H1 (cell line): Measurements from ENCODE around the gene NAV3. TPM values are rescaled to one million over a fixed set of nuclear protein-coding genes. Genes with fewer than 3 reads are reported as not detected.

Experiments used
- CTCF ChIA-PET: fragments of 300-600 bp; sonication (Branson Sonifier 250); formaldehyde crosslinking; loops from one replicate; lab custom pipeline; 2021; ENCODE audit not compliant: partially characterized antibody; lab: Charles Lee
- POLR2A ChIA-PET: fragments of 300-600 bp; sonication (Branson Sonifier 250); formaldehyde crosslinking; loops from one replicate; lab custom pipeline; 2021; ENCODE audit warnings: inconsistent platforms; ENCODE audit not compliant: partially characterized antibody; lab: Charles Lee
- DNase-seq, 2 experiments: peaks; one replicate each; pipeline versions ENCODE4 v3.0.0 to v3.0.0-alpha.2; 2010 to 2022; ENCODE audit warnings: low spot score in 2 of 2, low read depth in 1 of 2, mixed read lengths in 1 of 2
- FAIRE-seq: peaks from 2 replicates; lab custom pipeline; 2011; peaks lifted over from hg19 to GRCh38; lab: Jason Lieb, UNC
- H2AFZ ChIP-seq: 2 replicates; pipeline ENCODE4 v1.8.1; 2012; ENCODE audit warnings: low read length, inconsistent platforms
- H2AK5ac ChIP-seq: 2 replicates; pipeline ENCODE4 v1.6.1; 2013; ENCODE audit warnings: low read depth, low read length
- H2BK120ac ChIP-seq: replicated peaks from 2 replicates; pipeline ENCODE3; 2013; ENCODE audit warnings: low read depth, low read length, inconsistent platforms
- H2BK12ac ChIP-seq: 2 replicates; pipeline ENCODE4 v1.6.1; 2013; ENCODE audit warnings: low read depth, low read length
- H2BK15ac ChIP-seq: 2 replicates; pipeline ENCODE4 v1.6.1; 2013; ENCODE audit warnings: low read length
- H2BK20ac ChIP-seq: 2 replicates; pipeline ENCODE4 v1.6.1; 2013; ENCODE audit warnings: low read length
- H2BK5ac ChIP-seq: 2 replicates; pipeline ENCODE4 v1.6.1; 2013; ENCODE audit warnings: low read depth, low read length
- H3K14ac ChIP-seq: 2 replicates; pipeline ENCODE4 v1.6.1; 2013; ENCODE audit warnings: inconsistent platforms; ENCODE audit not compliant: insufficient read length
- H3K18ac ChIP-seq: 2 replicates; pipeline ENCODE4 v1.6.1; 2013; ENCODE audit warnings: low read length; ENCODE audit errors: extremely low read depth
- H3K23ac ChIP-seq: 2 replicates; pipeline ENCODE4 v1.6.1; 2013; ENCODE audit warnings: inconsistent platforms; ENCODE audit not compliant: insufficient read length
- H3K23me2 ChIP-seq: 2 replicates; pipeline ENCODE4 v1.6.1; 2013; ENCODE audit warnings: low read depth, low read length
- H3K27ac ChIP-seq: 2 replicates; pipeline ENCODE4 v1.6.1; 2011; ENCODE audit warnings: low read depth, low read length, inconsistent platforms
- H3K27me3 ChIP-seq, 4 experiments: replicated peaks in 1 of 4; 1 replicate in 1 of 4; 2 replicates in 3 of 4; pipeline versions ENCODE4 v1.6.1 to v1.8.1; 2011 to 2013; ENCODE audit warnings: low read length in 3 of 4, mild to moderate bottlenecking in 3 of 4, inconsistent platforms in 2 of 4, mixed read lengths in 2 of 4, moderate library complexity in 1 of 4; ENCODE audit not compliant: control insufficient read depth in 3 of 4, insufficient read depth in 3 of 4; ENCODE audit errors: extremely low read depth in 1 of 4
- H3K36me3 ChIP-seq, 4 experiments: 2 replicates each; pipeline versions ENCODE4 v1.6.1 to v1.8.1; 2011 to 2013; ENCODE audit warnings: mild to moderate bottlenecking in 4 of 4, low read length in 3 of 4, moderate library complexity in 2 of 4, control low read depth in 1 of 4, inconsistent platforms in 1 of 4; ENCODE audit not compliant: insufficient read depth in 4 of 4, control insufficient read depth in 2 of 4
- H3K4ac ChIP-seq: replicated peaks from 2 replicates; pipeline ENCODE3; 2013; ENCODE audit warnings: low read length, low read depth, mixed read lengths, inconsistent platforms; ENCODE audit not compliant: insufficient read length
- H3K4me1 ChIP-seq, 4 experiments: replicated peaks in 1 of 4; 1 replicate in 1 of 4; 2 replicates in 3 of 4; pipeline versions ENCODE4 v1.6.1 to v1.8.1; 2011 to 2013; ENCODE audit warnings: low read length in 3 of 4, inconsistent platforms in 2 of 4, mixed read lengths in 1 of 4; ENCODE audit not compliant: insufficient read depth in 4 of 4, control insufficient read depth in 3 of 4
- H3K4me2 ChIP-seq, 2 experiments: 2 replicates each; pipeline versions ENCODE4 v1.6.1 to v1.8.1; 2011 to 2013; ENCODE audit warnings: low read depth in 2 of 2, low read length in 2 of 2, control low read depth in 1 of 2, inconsistent platforms in 1 of 2, mild to moderate bottlenecking in 1 of 2; ENCODE audit not compliant: insufficient read depth in 1 of 2
- H3K4me3 ChIP-seq, 4 experiments: fragments of 200-600, 300-600 bp in 1 of 4; sonication (generic), shearing (Covaris generic), sonication (Bioruptor Twin) in 1 of 4; 2 replicates each; pipeline versions ENCODE4 v1.5.1 to v1.8.1; 2011 to 2016; ENCODE audit warnings: low read length in 4 of 4, low read depth in 3 of 4, control low read depth in 2 of 4, inconsistent platforms in 2 of 4, mild to moderate bottlenecking in 2 of 4, mixed read lengths in 1 of 4, moderate library complexity in 1 of 4; ENCODE audit not compliant: insufficient read depth in 2 of 4; ENCODE audit errors: extremely low read depth in 1 of 4
- H3K56ac ChIP-seq: replicated peaks from 2 replicates; pipeline ENCODE3; 2013; ENCODE audit warnings: low read depth, mild to moderate bottlenecking, mixed read lengths, low read length, inconsistent platforms; ENCODE audit not compliant: insufficient read length
- H3K79me1 ChIP-seq: 2 replicates; pipeline ENCODE4 v1.6.1; 2013; ENCODE audit warnings: low read depth, low read length, control low read depth
- H3K79me2 ChIP-seq, 2 experiments: 2 replicates each; pipeline versions ENCODE4 v1.6.1 to v1.8.1; 2012 to 2013; ENCODE audit warnings: low read length in 2 of 2, mild to moderate bottlenecking in 2 of 2, inconsistent platforms in 1 of 2; ENCODE audit not compliant: insufficient read depth in 2 of 2, control insufficient read depth in 1 of 2
- H3K9ac ChIP-seq, 4 experiments: replicated peaks in 1 of 4; 1 replicate in 1 of 4; 2 replicates in 3 of 4; pipeline versions ENCODE4 v1.6.1 to v1.8.1; 2011 to 2013; ENCODE audit warnings: low read depth in 3 of 4, low read length in 3 of 4, control low read depth in 2 of 4, mild to moderate bottlenecking in 2 of 4, moderate library complexity in 2 of 4, inconsistent platforms in 1 of 4; ENCODE audit errors: extremely low read depth in 1 of 4
- H3K9me3 ChIP-seq, 2 experiments: 2 replicates each; pipeline versions ENCODE4 v1.6.1 to v1.8.1; 2012 to 2013; ENCODE audit warnings: mild to moderate bottlenecking in 2 of 2, moderate library complexity in 2 of 2, control low read depth in 1 of 2, inconsistent platforms in 1 of 2, low read depth in 1 of 2, low read length in 1 of 2, mixed read lengths in 1 of 2; ENCODE audit not compliant: insufficient read depth in 2 of 2
- H4K20me1 ChIP-seq, 2 experiments: replicated peaks in 1 of 2; 2 replicates each; pipeline versions ENCODE3 to v1.8.1; 2011 to 2013; ENCODE audit warnings: inconsistent platforms in 2 of 2, low read length in 2 of 2, mild to moderate bottlenecking in 1 of 2; ENCODE audit not compliant: insufficient read depth in 2 of 2, control insufficient read depth in 1 of 2
- H4K5ac ChIP-seq: 2 replicates; pipeline ENCODE4 v1.6.1; 2013; ENCODE audit warnings: low read length, low read depth, mixed read lengths, inconsistent platforms; ENCODE audit not compliant: insufficient read length
- H4K8ac ChIP-seq: 2 replicates; pipeline ENCODE4 v1.8.0; 2013; ENCODE audit warnings: mild to moderate bottlenecking, moderate library complexity, low read length, inconsistent platforms; ENCODE audit not compliant: insufficient read depth; ENCODE audit errors: extremely low read depth
- H4K91ac ChIP-seq: replicated peaks from 2 replicates; pipeline ENCODE3; 2013; ENCODE audit warnings: low read length, mixed read lengths, inconsistent platforms; ENCODE audit not compliant: insufficient read length
- ASH2L ChIP-seq: fragments of 200-600, 300-600 bp; sonication (generic); IDR thresholded peaks from one replicate; pipeline ENCODE4 v1.7.1; 2017; ENCODE audit warnings: low read length
- BACH1 ChIP-seq: IDR thresholded peaks from 2 replicates; pipeline ENCODE4 v1.6.1; 2012; ENCODE audit warnings: low read length, improper control_type of control experiment
- BCL11A ChIP-seq, 2 experiments: IDR thresholded peaks; one replicate each; pipeline ENCODE4 v1.6.1; 2011; ENCODE audit warnings: low read depth in 2 of 2, low read length in 2 of 2, mild to moderate bottlenecking in 2 of 2
- CBX8 ChIP-seq: fragments of 300-800, 300-1000 bp; sonication (generic); IDR thresholded peaks from 2 replicates; pipeline ENCODE4 v1.7.1; 2016; ENCODE audit warnings: low read depth, low read length, borderline replicate concordance
- CTBP2 ChIP-seq: IDR thresholded peaks from 2 replicates; pipeline ENCODE4 v1.7.0; 2011; ENCODE audit warnings: borderline replicate concordance, mild to moderate bottlenecking, moderate library complexity, mixed read lengths, low read length; ENCODE audit not compliant: insufficient read depth, insufficient read length
- GABPA ChIP-seq: IDR thresholded peaks from 2 replicates; pipeline ENCODE4 v1.6.1; 2011; ENCODE audit warnings: mild to moderate bottlenecking, low read length, moderate library complexity, borderline replicate concordance; ENCODE audit not compliant: insufficient read depth
- NRF1 ChIP-seq: IDR thresholded peaks from 2 replicates; pipeline ENCODE4 v1.6.1; 2011; ENCODE audit warnings: mild to moderate bottlenecking, low read depth, low read length, improper control_type of control experiment
- PHF8 ChIP-seq: fragments of 200-600 bp; sonication (generic); conservative IDR thresholded peaks from 2 replicates; pipeline ENCODE4 v1.7.1; 2012; ENCODE audit warnings: low read depth, mild to moderate bottlenecking, inconsistent platforms, low read length, moderate library complexity
- POU5F1 ChIP-seq: IDR thresholded peaks from 2 replicates; pipeline ENCODE4 v1.6.1; 2011; ENCODE audit warnings: low read depth, mild to moderate bottlenecking, low read length, moderate library complexity
- RAD21 ChIP-seq, 2 experiments: IDR thresholded peaks in 1 of 2; conservative IDR thresholded peaks in 1 of 2; 2 replicates each; pipeline ENCODE4 v1.6.1; 2011; ENCODE audit warnings: low read depth in 2 of 2, low read length in 2 of 2, improper control_type of control experiment in 1 of 2, inconsistent platforms in 1 of 2, mild to moderate bottlenecking in 1 of 2, moderate library complexity in 1 of 2
- RBBP5 ChIP-seq: IDR thresholded peaks from 2 replicates; pipeline ENCODE4 v1.7.1; 2012; ENCODE audit warnings: low read depth, mild to moderate bottlenecking, inconsistent platforms, low read length, moderate library complexity, borderline replicate concordance
- SP1 ChIP-seq: IDR thresholded peaks from 2 replicates; pipeline ENCODE4 v1.6.1; 2011; ENCODE audit warnings: low read depth, low read length
- SP4 ChIP-seq: IDR thresholded peaks from 2 replicates; pipeline ENCODE4 v1.6.1; 2012; ENCODE audit warnings: low read length, inconsistent platforms
- USF2 ChIP-seq: IDR thresholded peaks from 2 replicates; pipeline ENCODE4 v1.6.1; 2011; ENCODE audit warnings: low read length, improper control_type of control experiment
- WGBS, 2 experiments: shearing (Covaris generic) in 1 of 2; methylation state at CpG; one replicate each; pipeline versions ENCODE4 v1.1.6 to v1.1.7; 2013 to 2015; ENCODE audit warnings: low lambda C conversion rate in 2 of 2, mixed read lengths in 2 of 2, inconsistent platforms in 1 of 2, low coverage in 1 of 2, missing lambda C conversion rate in 1 of 2; ENCODE audit not compliant: insufficient replicate concordance in 2 of 2, insufficient coverage in 1 of 2, insufficient read length in 1 of 2; ENCODE audit errors: extremely low coverage in 1 of 2, missing lambda C conversion rate in 1 of 2; 5-methylcytosine and 5-hydroxymethylcytosine counted together
- polyA plus RNA-seq, 7 experiments: library from polyadenylated mRNA; depleted of rRNA in 3 of 7; stranded (reverse) in 5 of 7; unstranded in 2 of 7; fragments of >200 nt in 5 of 7; fragments of 200-250 nt in 2 of 7; gene quantifications; 1 replicate in 5 of 7; 2 replicates in 1 of 7; 4 replicates in 1 of 7; pipeline versions ENCODE4 v1.2.1 to v1.2.3, GENCODE V29; 2011 to 2013; ENCODE audit warnings: missing spikeins in 2 of 7, mixed read lengths in 2 of 7
- total RNA-seq: library from RNA; stranded (reverse); fragmentation: NEBNext Ultra II Directional; extraction: Animal tissue kit (Norgen Biotek cat#: 25700); gene quantifications from 2 replicates; pipeline ENCODE4 v1.2.1, GENCODE V29; 2021

Gene NAV3
- total and polyA plus RNA-seq, 2 of the 8 experiments (the other 6 are each of a cell fraction or from before 2014, with no cell fraction given): 0.47 to 5.0 TPM

GRCh38 chr12:78040111-78040510 is 209.4 kb downstream of the NAV3 start:
- WGBS, 2 experiments: 92% methylated on average over 1 of the region's 1 CpG; no CpG with 5 or more reads in 1 of the 2 experiments
- Histone ChIP-seq H3K36me3 (no peaks in the 10 kb centered on the region), H2BK20ac (no peak overlapping the region), H3K23ac (no peak overlapping the region), H3K79me1 (no peaks in the 10 kb centered on the region), H3K14ac (no peak overlapping the region), H3K4me3 (no peak overlapping the region), H4K8ac (no peak overlapping the region), H3K23me2 (no peaks in the 10 kb centered on the region), H3K4me2 (no peak overlapping the region), H2BK5ac (no peak overlapping the region), H3K27ac (no peak overlapping the region), H2BK15ac (no peak overlapping the region), H3K4ac (no peak overlapping the region), H3K27me3 (no peaks in the 10 kb centered on the region), H3K9ac (no peak overlapping the region), H4K91ac (no peak overlapping the region), H3K79me2 (no peaks in the 10 kb centered on the region), H3K9me3 (peaks cover 0 to under 1% of the 10 kb centered on the region in 2 experiments; a peak in 1 of 4 replicates), H2AK5ac (no peak overlapping the region), H3K56ac (no peak overlapping the region), H2AFZ (no peak overlapping the region), H2BK120ac (no peak overlapping the region), H3K18ac (no peak overlapping the region), H4K20me1 (no peaks in the 10 kb centered on the region), H2BK12ac (no peak overlapping the region), H4K5ac (no peak overlapping the region), H3K4me1 (no peaks in the 10 kb centered on the region)
- FAIRE-seq (no peak), DNase-seq (no peak)
- CTCF ChIA-PET: no interaction called here
- POLR2A ChIA-PET: no interaction called here
- TF ChIP-seq USF2 (no peak), SP4 (no peak), BCL11A (IDR thresholded peaks at IDR 0.05; ENCODE audit: low read depth in 2 of 2, low read length in 2 of 2) (no peak), NRF1 (no peak), GABPA (no peak), SP1 (no peak), CBX8 (no peak), PHF8 (no peak), ASH2L (no peak), CTBP2 (no peak), POU5F1 (no peak), RAD21 (IDR thresholded peaks at IDR 0.05 in 1 of 2, conservative IDR thresholded peaks at IDR 0.05 in 1 of 2; ENCODE audit: low read depth in 2 of 2, low read length in 2 of 2) (no peak), RBBP5 (no peak), BACH1 (no peak)
